K562 (cell line): ENCODE measurements around the gene SLC12A3. TPM values are rescaled to one million over a fixed set of nuclear protein-coding genes. Genes with fewer than 3 reads are reported as not detected.
A peak's percentile ranks its signal among the peaks of the same experiment; 100 is the strongest.

Experiments used
- CBX5 ChIP-seq: IDR thresholded peaks from 2 replicates; pipeline ENCODE4 v1.6.1; 2014; ENCODE audit warnings: low read depth, borderline replicate concordance
- CEBPB ChIP-seq: fragments of 450-650 bp; IDR thresholded peaks from 2 replicates; pipeline ENCODE4 v1.6.1; 2016; ENCODE audit warnings: missing genetic modification characterization, missing compliant biosample characterization
- DMBX1 ChIP-seq: fragments of 250-450 bp; sonication (Bioruptor Pico); IDR thresholded peaks from 2 replicates; pipeline ENCODE4 v1.8.0; 2022; ENCODE audit warnings: inconsistent platforms, mild to moderate bottlenecking, moderate library complexity, borderline replicate concordance
- GMEB1 ChIP-seq: fragments of 250-450 bp; sonication (Bioruptor Pico); IDR thresholded peaks from 2 replicates; pipeline ENCODE4 v1.4.0; 2020; ENCODE audit warnings: mild to moderate bottlenecking
- MYC ChIP-seq, 2 experiments: fragments of 250-450 bp in 1 of 2; sonication (Bioruptor Pico) in 1 of 2; IDR thresholded peaks; 2 replicates each; pipeline versions ENCODE4 v1.5.1 to v1.6.1; 2012 to 2021; ENCODE audit warnings: low read depth in 2 of 2, borderline replicate concordance in 1 of 2, improper control_type of control experiment in 1 of 2, low read length in 1 of 2, mild to moderate bottlenecking in 1 of 2, moderate library complexity in 1 of 2
- PML ChIP-seq: IDR thresholded peaks from 2 replicates; pipeline ENCODE4 v1.6.1; 2012; ENCODE audit warnings: low read length, inconsistent platforms
- PREB ChIP-seq: sonication (generic); formaldehyde crosslinking; IDR thresholded peaks from 2 replicates; pipeline ENCODE4 v1.8.1; 2023; ENCODE audit warnings: mild to moderate bottlenecking, missing genetic modification reagents
- PRMT5 ChIP-seq: sonication (generic); formaldehyde crosslinking; IDR thresholded peaks from 2 replicates; pipeline ENCODE4 v1.5.0; 2020; ENCODE audit warnings: missing genetic modification reagents
- RUNX1 ChIP-seq: sonication (generic); IDR thresholded peaks from 2 replicates; pipeline ENCODE4 v1.6.1; 2016; ENCODE audit warnings: antibody characterized with exemption, low read depth
- SAFB2 ChIP-seq: fragments of 200-400 bp; formaldehyde crosslinking; IDR thresholded peaks from 2 replicates; pipeline ENCODE4 v1.6.1; 2018; ENCODE audit warnings: borderline replicate concordance, low read length, low read depth, moderate library complexity; ENCODE audit not compliant: severe bottlenecking
- SFPQ ChIP-seq: fragments of 200-400 bp; formaldehyde crosslinking; IDR thresholded peaks from 2 replicates; pipeline ENCODE4 v1.6.1; 2017; ENCODE audit warnings: mild to moderate bottlenecking, low read depth, low read length, moderate library complexity
- SIX5 ChIP-seq, 2 experiments: IDR thresholded peaks; 2 replicates each; pipeline ENCODE4 v1.6.1; 2011; ENCODE audit warnings: low read length in 2 of 2, borderline replicate concordance in 1 of 2, low read depth in 1 of 2, mild to moderate bottlenecking in 1 of 2, moderate library complexity in 1 of 2; ENCODE audit not compliant: insufficient read depth in 1 of 2
- STAT5B ChIP-seq: fragments of 250-450 bp; sonication (Bioruptor Pico); IDR thresholded peaks from 2 replicates; pipeline ENCODE4 v1.8.0; 2021; ENCODE audit warnings: mild to moderate bottlenecking, inconsistent platforms
- ZNF143 ChIP-seq: sonication (generic); formaldehyde crosslinking; IDR thresholded peaks from 2 replicates; pipeline ENCODE4 v1.9.0; 2022; ENCODE audit warnings: mild to moderate bottlenecking, missing genetic modification reagents
- polyA plus RNA-seq, 8 experiments: library from polyadenylated mRNA; depleted of rRNA in 4 of 8; stranded (reverse) in 5 of 8; unstranded in 3 of 8; fragments of >200 nt; fragmentation: Nextera tagmentation in 2 of 8; fragmentation: Illumina TruSeq in 1 of 8; extraction: Ambion mirVana in 2 of 8; extraction: Trizol in 1 of 8; gene quantifications; 2 replicates each; pipeline versions ENCODE4 v1.2.1 to v1.2.3, GENCODE V29; 2011 to 2014; ENCODE audit warnings: inconsistent platforms in 1 of 8, missing spikeins in 1 of 8
- total RNA-seq, 7 experiments: library from RNA; depleted of rRNA in 6 of 7; stranded (reverse); fragments of >200 nt in 6 of 7; fragmentation: Illumina TruSeq in 2 of 7; extraction: Trizol in 2 of 7; gene quantifications; 2 replicates each; pipeline versions ENCODE4 v1.2.1 to v1.2.3, GENCODE V29; 2011 to 2021; ENCODE audit warnings: low replicate concordance in 1 of 7
- TF ChIP-seq, protein P1 (sequence below): fragments of 250-450 bp; sonication (Bioruptor Pico); IDR thresholded peaks from 2 replicates; pipeline ENCODE4 v1.8.0; 2021; ENCODE audit warnings: moderate library complexity, mild to moderate bottlenecking, inconsistent platforms
- TF ChIP-seq, protein P2 (sequence below), 3 experiments: IDR thresholded peaks in 2 of 3; conservative IDR thresholded peaks in 1 of 3; 2 replicates each; pipeline ENCODE4 v1.5.1; 2011 to 2012; ENCODE audit warnings: low read length in 3 of 3, mild to moderate bottlenecking in 3 of 3, control low read depth in 2 of 3, improper control_type of control experiment in 1 of 3, inconsistent platforms in 1 of 3, low read depth in 1 of 3, mixed read lengths in 1 of 3, moderate library complexity in 1 of 3; ENCODE audit not compliant: insufficient read depth in 2 of 3

Gene SLC12A3
- total and polyA plus RNA-seq, 9 of the 15 experiments (the other 6 are each of a cell fraction or from before 2014, with no cell fraction given): not detected

DNA sequence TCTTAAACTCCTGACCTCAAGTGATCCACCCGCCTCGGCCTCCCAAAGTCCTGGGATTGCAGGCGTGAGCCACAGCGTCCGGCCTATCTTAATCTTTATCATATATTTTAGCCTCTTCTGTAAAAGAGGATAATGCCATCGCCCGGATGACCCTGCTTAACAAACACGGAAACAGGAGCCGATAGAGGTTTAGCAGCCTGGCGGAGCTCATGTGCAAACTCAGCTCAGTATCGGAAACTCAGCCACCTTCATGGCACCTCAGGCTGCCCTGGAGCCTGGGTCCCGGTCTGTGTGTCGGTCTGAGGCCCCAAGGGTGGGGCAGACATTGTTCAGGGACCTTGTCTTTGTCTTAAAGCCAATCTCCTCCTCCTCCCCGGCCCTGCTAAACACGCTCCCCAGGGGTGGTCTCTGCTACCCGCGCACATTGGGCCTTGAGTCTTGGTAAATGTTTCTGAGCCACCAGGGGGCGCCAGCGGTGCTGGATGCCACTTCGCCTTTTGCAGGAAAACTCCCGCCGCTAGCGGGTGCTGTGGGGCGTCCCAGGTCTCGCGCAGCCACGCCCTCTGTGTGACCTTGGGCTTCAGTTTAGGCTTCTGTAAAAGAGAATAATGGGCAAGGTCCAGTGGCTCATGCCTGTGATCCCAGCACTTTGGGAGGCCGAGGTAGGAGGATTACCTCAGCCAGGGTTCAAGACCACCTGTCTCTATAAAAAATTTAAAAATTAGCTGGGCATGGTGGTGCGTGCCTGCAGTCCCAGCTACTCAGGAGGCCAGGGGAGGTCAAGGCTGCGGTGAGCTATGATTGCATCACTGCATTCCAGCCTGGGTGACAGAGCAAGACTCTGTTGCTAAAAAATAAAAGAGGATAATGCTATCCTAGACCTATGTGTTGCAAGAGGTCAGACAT is 99.5 kb downstream of the SLC12A3 start (continued):
- no peak for TF ChIP-seq SFPQ
- TF ChIP-seq PML: no peak
- TF ChIP-seq ZNF143 (CRISPR knock-in tag): no peak
- no peak for TF ChIP-seq PRMT5 (CRISPR knock-in tag)
- no peak for TF ChIP-seq CBX5
- TF ChIP-seq, protein P1, sequence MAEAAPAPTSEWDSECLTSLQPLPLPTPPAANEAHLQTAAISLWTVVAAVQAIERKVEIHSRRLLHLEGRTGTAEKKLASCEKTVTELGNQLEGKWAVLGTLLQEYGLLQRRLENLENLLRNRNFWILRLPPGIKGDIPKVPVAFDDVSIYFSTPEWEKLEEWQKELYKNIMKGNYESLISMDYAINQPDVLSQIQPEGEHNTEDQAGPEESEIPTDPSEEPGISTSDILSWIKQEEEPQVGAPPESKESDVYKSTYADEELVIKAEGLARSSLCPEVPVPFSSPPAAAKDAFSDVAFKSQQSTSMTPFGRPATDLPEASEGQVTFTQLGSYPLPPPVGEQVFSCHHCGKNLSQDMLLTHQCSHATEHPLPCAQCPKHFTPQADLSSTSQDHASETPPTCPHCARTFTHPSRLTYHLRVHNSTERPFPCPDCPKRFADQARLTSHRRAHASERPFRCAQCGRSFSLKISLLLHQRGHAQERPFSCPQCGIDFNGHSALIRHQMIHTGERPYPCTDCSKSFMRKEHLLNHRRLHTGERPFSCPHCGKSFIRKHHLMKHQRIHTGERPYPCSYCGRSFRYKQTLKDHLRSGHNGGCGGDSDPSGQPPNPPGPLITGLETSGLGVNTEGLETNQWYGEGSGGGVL (CRISPR knock-in tag): no peak
- no peak for TF ChIP-seq SAFB2
- 0 out of 2 replicates have a peak, but pooled peaks have one; percentile 21 for TF ChIP-seq DMBX1
- TF ChIP-seq CEBPB (tag): peak; percentile 98
- peak; percentile 88; the same call in 1 of the 2 replicates for TF ChIP-seq PREB (CRISPR knock-in tag)
- TF ChIP-seq, protein P2, sequence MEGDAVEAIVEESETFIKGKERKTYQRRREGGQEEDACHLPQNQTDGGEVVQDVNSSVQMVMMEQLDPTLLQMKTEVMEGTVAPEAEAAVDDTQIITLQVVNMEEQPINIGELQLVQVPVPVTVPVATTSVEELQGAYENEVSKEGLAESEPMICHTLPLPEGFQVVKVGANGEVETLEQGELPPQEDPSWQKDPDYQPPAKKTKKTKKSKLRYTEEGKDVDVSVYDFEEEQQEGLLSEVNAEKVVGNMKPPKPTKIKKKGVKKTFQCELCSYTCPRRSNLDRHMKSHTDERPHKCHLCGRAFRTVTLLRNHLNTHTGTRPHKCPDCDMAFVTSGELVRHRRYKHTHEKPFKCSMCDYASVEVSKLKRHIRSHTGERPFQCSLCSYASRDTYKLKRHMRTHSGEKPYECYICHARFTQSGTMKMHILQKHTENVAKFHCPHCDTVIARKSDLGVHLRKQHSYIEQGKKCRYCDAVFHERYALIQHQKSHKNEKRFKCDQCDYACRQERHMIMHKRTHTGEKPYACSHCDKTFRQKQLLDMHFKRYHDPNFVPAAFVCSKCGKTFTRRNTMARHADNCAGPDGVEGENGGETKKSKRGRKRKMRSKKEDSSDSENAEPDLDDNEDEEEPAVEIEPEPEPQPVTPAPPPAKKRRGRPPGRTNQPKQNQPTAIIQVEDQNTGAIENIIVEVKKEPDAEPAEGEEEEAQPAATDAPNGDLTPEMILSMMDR (IDR thresholded peaks at IDR 0.05 in 2 of 3, conservative IDR thresholded peaks at IDR 0.05 in 1 of 3; ENCODE audit: insufficient read depth in 2 of 3, low read depth in 1 of 3, low read length in 3 of 3): peak; percentile 99 to 100 (median 99)
- no peak for TF ChIP-seq SIX5 (IDR thresholded peaks at IDR 0.05; ENCODE audit: borderline replicate concordance in 1 of 2, insufficient read depth in 1 of 2, low read depth in 1 of 2, low read length in 2 of 2)
- TF ChIP-seq RUNX1: no peak
- TF ChIP-seq MYC (IDR thresholded peaks at IDR 0.05; ENCODE audit: low read depth, low read length): peak; percentile 49; the same call in 1 of the 2 replicates
- no peak for TF ChIP-seq MYC (CRISPR knock-in tag; IDR thresholded peaks at IDR 0.05; ENCODE audit: borderline replicate concordance, low read depth)
- no peak for TF ChIP-seq GMEB1 (CRISPR knock-in tag)
- no peak for TF ChIP-seq STAT5B (CRISPR knock-in tag)
